H1 (cell line): ENCODE data around the gene SRRM4. TPM values are rescaled to one million over a fixed set of nuclear protein-coding genes. Genes with fewer than 3 reads are reported as not detected.

Source experiments
- EP300 ChIP-seq, 2 experiments: IDR thresholded peaks; 1 replicate in 1 of 2; 2 replicates in 1 of 2; pipeline ENCODE4 v1.6.1; 2011 to 2012; ENCODE audit warnings: low read depth in 2 of 2, low read length in 2 of 2, mild to moderate bottlenecking in 2 of 2, borderline replicate concordance in 1 of 2, inconsistent platforms in 1 of 2, moderate library complexity in 1 of 2
- HDAC6 ChIP-seq: IDR thresholded peaks from one replicate; pipeline ENCODE4 v1.7.1; 2012; ENCODE audit warnings: low read depth, mild to moderate bottlenecking, inconsistent platforms, low read length, moderate library complexity
- KDM1A ChIP-seq: fragments of 200-600, 300-600 bp; sonication (generic); IDR thresholded peaks from 2 replicates; pipeline ENCODE4 v1.7.1; 2016; ENCODE audit warnings: mild to moderate bottlenecking, low read length, borderline replicate concordance
- SP1 ChIP-seq: IDR thresholded peaks from 2 replicates; pipeline ENCODE4 v1.6.1; 2011; ENCODE audit warnings: low read depth, low read length
- SP2 ChIP-seq: IDR thresholded peaks from 2 replicates; pipeline ENCODE4 v1.6.1; 2012; ENCODE audit warnings: mild to moderate bottlenecking, low read length, inconsistent platforms
- SP4 ChIP-seq: IDR thresholded peaks from 2 replicates; pipeline ENCODE4 v1.6.1; 2012; ENCODE audit warnings: low read length, inconsistent platforms
- TAF7 ChIP-seq: optimal IDR thresholded peaks from 2 replicates; pipeline ENCODE3; 2011; ENCODE audit warnings: low read depth, mild to moderate bottlenecking, inconsistent platforms, low read length, moderate library complexity, borderline replicate concordance
- TEAD4 ChIP-seq: IDR thresholded peaks from 2 replicates; pipeline ENCODE4 v1.6.1; 2012; ENCODE audit warnings: low read depth, low read length, inconsistent platforms, mixed read lengths
- polyA plus RNA-seq, 7 experiments: library from polyadenylated mRNA; depleted of rRNA in 3 of 7; stranded (reverse) in 5 of 7; unstranded in 2 of 7; fragments of >200 nt in 5 of 7; fragments of 200-250 nt in 2 of 7; gene quantifications; 1 replicate in 5 of 7; 2 replicates in 1 of 7; 4 replicates in 1 of 7; pipeline versions ENCODE4 v1.2.1 to v1.2.3, GENCODE V29; 2011 to 2013; ENCODE audit warnings: missing spikeins in 2 of 7, mixed read lengths in 2 of 7
- total RNA-seq: library from RNA; stranded (reverse); fragmentation: NEBNext Ultra II Directional; extraction: Animal tissue kit (Norgen Biotek cat#: 25700); gene quantifications from 2 replicates; pipeline ENCODE4 v1.2.1, GENCODE V29; 2021
- TF ChIP-seq, protein P1 (sequence below): fragments of 300-600 bp; sonication (generic); IDR thresholded peaks from 2 replicates; pipeline ENCODE4 v1.7.1; 2012; ENCODE audit warnings: low read length, moderate library complexity, mild to moderate bottlenecking, inconsistent platforms; ENCODE audit not compliant: insufficient replicate concordance

The SRRM4 gene
- total and polyA plus RNA-seq, 2 of the 8 experiments (the other 6 are each of a cell fraction or from before 2014, with no cell fraction given): 0.53 to 1.1 TPM

- no peak for TF ChIP-seq TAF7
- no peak for TF ChIP-seq TEAD4
- no peak for TF ChIP-seq EP300 (IDR thresholded peaks at IDR 0.05; ENCODE audit: borderline replicate concordance in 1 of 2, low read depth in 2 of 2, low read length in 2 of 2)
- TF ChIP-seq HDAC6: no peak
- TF ChIP-seq, protein P1, sequence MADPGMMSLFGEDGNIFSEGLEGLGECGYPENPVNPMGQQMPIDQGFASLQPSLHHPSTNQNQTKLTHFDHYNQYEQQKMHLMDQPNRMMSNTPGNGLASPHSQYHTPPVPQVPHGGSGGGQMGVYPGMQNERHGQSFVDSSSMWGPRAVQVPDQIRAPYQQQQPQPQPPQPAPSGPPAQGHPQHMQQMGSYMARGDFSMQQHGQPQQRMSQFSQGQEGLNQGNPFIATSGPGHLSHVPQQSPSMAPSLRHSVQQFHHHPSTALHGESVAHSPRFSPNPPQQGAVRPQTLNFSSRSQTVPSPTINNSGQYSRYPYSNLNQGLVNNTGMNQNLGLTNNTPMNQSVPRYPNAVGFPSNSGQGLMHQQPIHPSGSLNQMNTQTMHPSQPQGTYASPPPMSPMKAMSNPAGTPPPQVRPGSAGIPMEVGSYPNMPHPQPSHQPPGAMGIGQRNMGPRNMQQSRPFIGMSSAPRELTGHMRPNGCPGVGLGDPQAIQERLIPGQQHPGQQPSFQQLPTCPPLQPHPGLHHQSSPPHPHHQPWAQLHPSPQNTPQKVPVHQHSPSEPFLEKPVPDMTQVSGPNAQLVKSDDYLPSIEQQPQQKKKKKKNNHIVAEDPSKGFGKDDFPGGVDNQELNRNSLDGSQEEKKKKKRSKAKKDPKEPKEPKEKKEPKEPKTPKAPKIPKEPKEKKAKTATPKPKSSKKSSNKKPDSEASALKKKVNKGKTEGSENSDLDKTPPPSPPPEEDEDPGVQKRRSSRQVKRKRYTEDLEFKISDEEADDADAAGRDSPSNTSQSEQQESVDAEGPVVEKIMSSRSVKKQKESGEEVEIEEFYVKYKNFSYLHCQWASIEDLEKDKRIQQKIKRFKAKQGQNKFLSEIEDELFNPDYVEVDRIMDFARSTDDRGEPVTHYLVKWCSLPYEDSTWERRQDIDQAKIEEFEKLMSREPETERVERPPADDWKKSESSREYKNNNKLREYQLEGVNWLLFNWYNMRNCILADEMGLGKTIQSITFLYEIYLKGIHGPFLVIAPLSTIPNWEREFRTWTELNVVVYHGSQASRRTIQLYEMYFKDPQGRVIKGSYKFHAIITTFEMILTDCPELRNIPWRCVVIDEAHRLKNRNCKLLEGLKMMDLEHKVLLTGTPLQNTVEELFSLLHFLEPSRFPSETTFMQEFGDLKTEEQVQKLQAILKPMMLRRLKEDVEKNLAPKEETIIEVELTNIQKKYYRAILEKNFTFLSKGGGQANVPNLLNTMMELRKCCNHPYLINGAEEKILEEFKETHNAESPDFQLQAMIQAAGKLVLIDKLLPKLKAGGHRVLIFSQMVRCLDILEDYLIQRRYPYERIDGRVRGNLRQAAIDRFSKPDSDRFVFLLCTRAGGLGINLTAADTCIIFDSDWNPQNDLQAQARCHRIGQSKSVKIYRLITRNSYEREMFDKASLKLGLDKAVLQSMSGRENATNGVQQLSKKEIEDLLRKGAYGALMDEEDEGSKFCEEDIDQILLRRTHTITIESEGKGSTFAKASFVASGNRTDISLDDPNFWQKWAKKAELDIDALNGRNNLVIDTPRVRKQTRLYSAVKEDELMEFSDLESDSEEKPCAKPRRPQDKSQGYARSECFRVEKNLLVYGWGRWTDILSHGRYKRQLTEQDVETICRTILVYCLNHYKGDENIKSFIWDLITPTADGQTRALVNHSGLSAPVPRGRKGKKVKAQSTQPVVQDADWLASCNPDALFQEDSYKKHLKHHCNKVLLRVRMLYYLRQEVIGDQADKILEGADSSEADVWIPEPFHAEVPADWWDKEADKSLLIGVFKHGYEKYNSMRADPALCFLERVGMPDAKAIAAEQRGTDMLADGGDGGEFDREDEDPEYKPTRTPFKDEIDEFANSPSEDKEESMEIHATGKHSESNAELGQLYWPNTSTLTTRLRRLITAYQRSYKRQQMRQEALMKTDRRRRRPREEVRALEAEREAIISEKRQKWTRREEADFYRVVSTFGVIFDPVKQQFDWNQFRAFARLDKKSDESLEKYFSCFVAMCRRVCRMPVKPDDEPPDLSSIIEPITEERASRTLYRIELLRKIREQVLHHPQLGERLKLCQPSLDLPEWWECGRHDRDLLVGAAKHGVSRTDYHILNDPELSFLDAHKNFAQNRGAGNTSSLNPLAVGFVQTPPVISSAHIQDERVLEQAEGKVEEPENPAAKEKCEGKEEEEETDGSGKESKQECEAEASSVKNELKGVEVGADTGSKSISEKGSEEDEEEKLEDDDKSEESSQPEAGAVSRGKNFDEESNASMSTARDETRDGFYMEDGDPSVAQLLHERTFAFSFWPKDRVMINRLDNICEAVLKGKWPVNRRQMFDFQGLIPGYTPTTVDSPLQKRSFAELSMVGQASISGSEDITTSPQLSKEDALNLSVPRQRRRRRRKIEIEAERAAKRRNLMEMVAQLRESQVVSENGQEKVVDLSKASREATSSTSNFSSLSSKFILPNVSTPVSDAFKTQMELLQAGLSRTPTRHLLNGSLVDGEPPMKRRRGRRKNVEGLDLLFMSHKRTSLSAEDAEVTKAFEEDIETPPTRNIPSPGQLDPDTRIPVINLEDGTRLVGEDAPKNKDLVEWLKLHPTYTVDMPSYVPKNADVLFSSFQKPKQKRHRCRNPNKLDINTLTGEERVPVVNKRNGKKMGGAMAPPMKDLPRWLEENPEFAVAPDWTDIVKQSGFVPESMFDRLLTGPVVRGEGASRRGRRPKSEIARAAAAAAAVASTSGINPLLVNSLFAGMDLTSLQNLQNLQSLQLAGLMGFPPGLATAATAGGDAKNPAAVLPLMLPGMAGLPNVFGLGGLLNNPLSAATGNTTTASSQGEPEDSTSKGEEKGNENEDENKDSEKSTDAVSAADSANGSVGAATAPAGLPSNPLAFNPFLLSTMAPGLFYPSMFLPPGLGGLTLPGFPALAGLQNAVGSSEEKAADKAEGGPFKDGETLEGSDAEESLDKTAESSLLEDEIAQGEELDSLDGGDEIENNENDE: no peak
- TF ChIP-seq SP1: no peak
- TF ChIP-seq KDM1A: no peak
- TF ChIP-seq SP4: no peak
- TF ChIP-seq SP2: no peak
- TF ChIP-seq, all 59 proteins: peak for 0
These were observed 91.1 kb downstream of the SRRM4 start (continued) for GRCh38 chr12:119072440-119072839.
